H9 (cell line): Measurements from ENCODE around the gene ASB18. TPM values are rescaled to one million over a fixed set of nuclear protein-coding genes. Genes with fewer than 3 reads are reported as not detected.

Source experiments
- DNase-seq: peaks from one replicate; pipeline ENCODE4 v3.0.0-alpha.2; 2017
- H2AFZ ChIP-seq: one replicate; pipeline ENCODE4 v1.6.1; 2013; ENCODE audit warnings: mild to moderate bottlenecking, low read length, control low read depth, moderate library complexity
- H2AK5ac ChIP-seq: 2 replicates; pipeline ENCODE4 v1.6.1; 2013; ENCODE audit warnings: low read length, control low read depth, mixed read lengths; ENCODE audit not compliant: insufficient read length
- H2BK120ac ChIP-seq: one replicate; pipeline ENCODE4 v1.6.1; 2013; ENCODE audit warnings: low read depth, mild to moderate bottlenecking, low read length, control low read depth, inconsistent platforms; ENCODE audit not compliant: poor library complexity, severe bottlenecking
- H2BK12ac ChIP-seq: 2 replicates; pipeline ENCODE4 v1.6.1; 2013; ENCODE audit warnings: low read length, control low read depth, mixed read lengths, low read depth; ENCODE audit not compliant: insufficient read length
- H2BK15ac ChIP-seq: 2 replicates; pipeline ENCODE4 v1.6.1; 2013; ENCODE audit warnings: low read depth, low read length, control low read depth
- H2BK20ac ChIP-seq: one replicate; pipeline ENCODE4 v1.6.1; 2013; ENCODE audit warnings: low read depth, mild to moderate bottlenecking, low read length, control low read depth, inconsistent platforms; ENCODE audit not compliant: poor library complexity, severe bottlenecking
- H2BK5ac ChIP-seq: 2 replicates; pipeline ENCODE4 v1.6.1; 2013; ENCODE audit warnings: low read length, control low read depth, mixed read lengths; ENCODE audit not compliant: insufficient read length
- H3K14ac ChIP-seq: 2 replicates; pipeline ENCODE4 v1.6.1; 2013; ENCODE audit warnings: low read length, control low read depth; ENCODE audit not compliant: insufficient read depth
- H3K18ac ChIP-seq: 2 replicates; pipeline ENCODE4 v1.6.1; 2013; ENCODE audit warnings: low read depth, mild to moderate bottlenecking, mixed read lengths, low read length, control low read depth; ENCODE audit not compliant: insufficient read length
- H3K23ac ChIP-seq: 2 replicates; pipeline ENCODE4 v1.6.1; 2013; ENCODE audit warnings: low read length, control low read depth, mixed read lengths, low read depth; ENCODE audit not compliant: insufficient read length
- H3K23me2 ChIP-seq: 2 replicates; pipeline ENCODE4 v1.6.1; 2013; ENCODE audit warnings: low read depth, mild to moderate bottlenecking, mixed read lengths, low read length, control low read depth; ENCODE audit not compliant: insufficient read length, poor library complexity, severe bottlenecking
- H3K27ac ChIP-seq: 2 replicates; pipeline ENCODE4 v1.5.1; 2013; ENCODE audit warnings: low read length, control low read depth, mixed read lengths, low read depth; ENCODE audit not compliant: insufficient read length
- H3K27me3 ChIP-seq: 2 replicates; pipeline ENCODE4 v1.6.1; 2013; ENCODE audit warnings: low read length, control low read depth, inconsistent platforms; ENCODE audit not compliant: insufficient read depth
- H3K4ac ChIP-seq: 2 replicates; pipeline ENCODE4 v1.6.1; 2013; ENCODE audit warnings: low read depth, mild to moderate bottlenecking, control low read depth, inconsistent platforms, low read length, moderate library complexity
- H3K4me1 ChIP-seq: 2 replicates; pipeline ENCODE4 v1.6.1; 2013; ENCODE audit warnings: low read length, control low read depth, inconsistent platforms; ENCODE audit not compliant: insufficient read depth
- H3K4me2 ChIP-seq: 2 replicates; pipeline ENCODE4 v1.6.1; 2013; ENCODE audit warnings: low read length, control low read depth, mixed read lengths; ENCODE audit not compliant: insufficient read length, insufficient read depth
- H3K56ac ChIP-seq: 2 replicates; pipeline ENCODE4 v1.6.1; 2013; ENCODE audit warnings: low read depth, mild to moderate bottlenecking, mixed read lengths, low read length, control low read depth; ENCODE audit not compliant: insufficient read length
- H3K79me1 ChIP-seq: 2 replicates; pipeline ENCODE4 v1.6.1; 2013; ENCODE audit warnings: low read depth, mild to moderate bottlenecking, moderate library complexity, low read length, control low read depth, inconsistent platforms; ENCODE audit not compliant: insufficient read depth, poor library complexity, severe bottlenecking
- H3K79me2 ChIP-seq: 2 replicates; pipeline ENCODE4 v1.6.1; 2013; ENCODE audit warnings: low read length, control low read depth, inconsistent platforms; ENCODE audit not compliant: insufficient read depth
- H3K9ac ChIP-seq: 2 replicates; pipeline ENCODE4 v1.6.1; 2013; ENCODE audit warnings: low read length, control low read depth, mixed read lengths; ENCODE audit not compliant: insufficient read length; ENCODE audit errors: extremely low read depth
- H3K9me3 ChIP-seq: one replicate; pipeline ENCODE4 v1.6.1; 2013; ENCODE audit warnings: low read depth, low read length, inconsistent platforms; ENCODE audit not compliant: control insufficient read depth
- H3T11ph ChIP-seq: one replicate; pipeline ENCODE4 v1.6.1; 2013; ENCODE audit warnings: mild to moderate bottlenecking, low read length, control low read depth, inconsistent platforms
- H4K20me1 ChIP-seq: one replicate; pipeline ENCODE4 v1.6.1; 2013; ENCODE audit not compliant: control insufficient read depth, insufficient read length, insufficient read depth
- H4K5ac ChIP-seq: 2 replicates; pipeline ENCODE4 v1.6.1; 2013; ENCODE audit warnings: low read depth, mild to moderate bottlenecking, mixed read lengths, low read length, control low read depth; ENCODE audit not compliant: insufficient read length
- H4K8ac ChIP-seq: replicated peaks from 2 replicates; pipeline ENCODE4 v1.6.1; 2013; ENCODE audit warnings: low read length, control low read depth, mixed read lengths, low read depth; ENCODE audit not compliant: insufficient read length
- H4K91ac ChIP-seq: 2 replicates; pipeline ENCODE4 v1.6.1; 2013; ENCODE audit warnings: low read depth, mild to moderate bottlenecking, moderate library complexity, mixed read lengths, low read length, control low read depth; ENCODE audit not compliant: insufficient read length
- H3K27ac Mint-ChIP-seq, 3 experiments: 2 replicates in 2 of 3; 3 replicates in 1 of 3; pipeline ENCODE4 v1.8.0; 2020 to 2021; ENCODE audit warnings: mixed read lengths in 3 of 3, mild to moderate bottlenecking in 1 of 3, moderate library complexity in 1 of 3
- H3K27me3 Mint-ChIP-seq: 2 replicates; pipeline ENCODE4 v1.8.0; 2021; ENCODE audit warnings: low read depth, mild to moderate bottlenecking, moderate library complexity, mixed read lengths
- H3K36me3 Mint-ChIP-seq, 3 experiments: 2 replicates in 2 of 3; 3 replicates in 1 of 3; pipeline ENCODE4 v1.8.0; 2020 to 2021; ENCODE audit warnings: low read depth in 3 of 3, mixed read lengths in 3 of 3; ENCODE audit not compliant: insufficient read depth in 1 of 3
- H3K4me1 Mint-ChIP-seq, 2 experiments: 2 replicates each; pipeline ENCODE4 v1.8.0; 2020; ENCODE audit warnings: mixed read lengths in 2 of 2
- H3K4me3 Mint-ChIP-seq, 2 experiments: 2 replicates in 1 of 2; 3 replicates in 1 of 2; pipeline ENCODE4 v1.8.0; 2020 to 2021; ENCODE audit warnings: mild to moderate bottlenecking in 2 of 2, mixed read lengths in 2 of 2, moderate library complexity in 1 of 2
- H3K9me3 Mint-ChIP-seq, 2 experiments: 2 replicates in 1 of 2; 3 replicates in 1 of 2; pipeline ENCODE4 v1.8.0; 2020; ENCODE audit warnings: mild to moderate bottlenecking in 2 of 2, mixed read lengths in 2 of 2, moderate library complexity in 1 of 2
- CTCF ChIP-seq: fragments of 200-600 bp; sonication (generic); conservative IDR thresholded peaks from 3 replicates; pipeline ENCODE4 v1.8.0; 2021; ENCODE audit warnings: antibody characterized with exemption, mild to moderate bottlenecking
- WGBS: extraction: QIAGEN DNeasy Blood & Tissue Kit; methylation state at CpG from one replicate; pipeline ENCODE4 v1.1.7; 2013; ENCODE audit warnings: missing lambda C conversion rate, low lambda C conversion rate, mixed read lengths; ENCODE audit not compliant: insufficient read length; ENCODE audit errors: extremely low coverage; 5-methylcytosine and 5-hydroxymethylcytosine counted together
- total RNA-seq: library from RNA; stranded (reverse); gene quantifications from 2 replicates; pipeline ENCODE4 v1.2.1, GENCODE V29; 2021

Gene ASB18
- total RNA-seq, 1 experiment from 2014 or later: not detected

- Mint-ChIP-seq H3K4me1 (peaks cover 43 to 48% of the 10 kb centered on the region in 2 experiments), H3K27me3 (peaks cover 93% of the 10 kb centered on the region), H3K9me3 (peaks cover 0 to 8% of the 10 kb centered on the region in 2 experiments; a peak in 2 of 5 replicates), H3K36me3 (peaks cover 0 to 2% (median 0%) of the 10 kb centered on the region in 3 experiments; a peak in 2 of 7 replicates), H3K4me3 (peak overlapping the region; percentile 40 to 70; a peak in 4 of 5 replicates), H3K27ac (no peak overlapping the region)
- peaks cover 20% of the 10 kb centered on the region for H3K23me2 ChIP-seq
- H2BK5ac ChIP-seq: no peak overlapping the region
- H2BK12ac ChIP-seq: no peak overlapping the region
- no CpG with 5 or more reads among the region's 112 CpGs for WGBS
- no peaks in the 10 kb centered on the region for H3K79me1 ChIP-seq
- no peak overlapping the region for H2BK120ac ChIP-seq
- no peak overlapping the region for H3K9ac ChIP-seq
- H4K5ac ChIP-seq: no peak overlapping the region
- no peak overlapping the region for H2AK5ac ChIP-seq
- DNase-seq: no peak
- H3K4me2 ChIP-seq: peak overlapping the region; percentile 64
- peaks cover 80% of the 10 kb centered on the region for H3K27me3 ChIP-seq
- no peaks in the 10 kb centered on the region for H4K20me1 ChIP-seq
- no peak overlapping the region for H3K27ac ChIP-seq
- H4K91ac ChIP-seq: no peak overlapping the region
- no peak overlapping the region for H3K4ac ChIP-seq
- H3K9me3 ChIP-seq: no peaks in the 10 kb centered on the region
- no peak overlapping the region for H3K18ac ChIP-seq
- no peak overlapping the region for H2AFZ ChIP-seq
- no peak overlapping the region for H3T11ph ChIP-seq
- H3K79me2 ChIP-seq: no peaks in the 10 kb centered on the region
- no peak overlapping the region for H4K8ac ChIP-seq
- no peak overlapping the region for H3K23ac ChIP-seq
- no peak overlapping the region for H2BK20ac ChIP-seq
- no peak overlapping the region for H3K56ac ChIP-seq
- H2BK15ac ChIP-seq: no peak overlapping the region
- H3K14ac ChIP-seq: peak overlapping the region; percentile 54; the same call in 1 of the 2 replicates
- H3K4me1 ChIP-seq: peaks cover 3% of the 10 kb centered on the region
- TF ChIP-seq CTCF: no peak
These were observed 96.7 kb downstream of the ASB18 start for GRCh38 chr2:236167297-236168109.
